RPMI7951 (cell line): Measurements from ENCODE around the gene THBD. TPM values are rescaled to one million over a fixed set of nuclear protein-coding genes. Genes with fewer than 3 reads are reported as not detected.

Experiments
- DNase-seq: peaks from one replicate; pipeline ENCODE4 v3.0.0-alpha.2; 2012; ENCODE audit warnings: low read depth
- total RNA-seq: library from RNA; depleted of rRNA; stranded (reverse); fragments of >200 nt; shearing (Covaris generic); gene quantifications from 2 replicates; pipeline ENCODE4 v1.2.3, GENCODE V29; 2014

Gene THBD
- total RNA-seq, 1 experiment from 2014 or later = 18.0 TPM

DNA sequence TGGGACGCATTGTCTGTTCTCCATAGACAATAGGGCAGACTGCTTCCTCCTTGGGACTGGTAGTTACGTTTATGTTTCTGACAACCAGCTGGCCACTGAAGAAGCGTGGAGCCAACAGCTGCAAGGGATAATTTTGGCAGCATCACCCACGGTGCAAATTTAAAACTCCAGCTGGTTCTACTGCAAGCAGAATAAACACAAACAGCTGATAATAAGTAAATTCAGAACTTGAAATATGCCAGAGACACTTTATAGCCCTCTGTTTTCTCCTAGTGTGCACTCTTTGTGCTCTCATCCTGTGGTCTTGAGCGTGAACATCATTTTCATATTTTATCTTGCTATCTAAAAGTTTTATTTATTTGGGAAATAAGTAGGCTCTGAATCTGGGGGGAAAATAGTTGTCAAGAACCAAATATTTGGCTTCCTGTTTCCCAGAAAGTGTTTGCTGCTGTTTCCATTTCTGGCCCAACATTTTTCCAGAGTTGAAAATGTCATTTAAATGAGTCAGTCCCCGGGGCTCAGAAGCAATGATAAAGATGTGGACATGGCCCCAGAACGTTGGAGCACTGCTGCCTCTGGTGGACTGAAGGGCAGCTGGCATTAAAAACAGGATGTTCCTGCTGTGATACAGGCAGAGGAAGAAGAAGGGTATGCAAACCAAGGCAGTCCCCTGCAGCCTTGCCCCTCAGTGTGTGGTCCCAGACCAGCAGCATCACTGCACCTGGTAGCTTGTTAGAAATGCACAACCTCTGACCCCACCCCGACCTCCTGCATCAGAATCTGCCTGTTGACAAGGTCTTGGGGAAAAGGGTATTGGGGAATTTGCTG lies 12.5 kb upstream of the THBD start:
- peak; percentile 88 for DNase-seq

GRCh38 chr20:23061262-23061661 lies 11.8 kb upstream of the THBD start:
- no peak for DNase-seq

GRCh38 chr20:23060629-23061028 lies 11.2 kb upstream of the THBD start:
- DNase-seq = peak; percentile 79

GRCh38 chr20:23059846-23060245 lies 10.4 kb upstream of the THBD start:
- DNase-seq = peak; percentile 32

GRCh38 chr20:23059001-23059400 lies 9.5 kb upstream of the THBD start:
- no peak for DNase-seq

GRCh38 chr20:23058240-23058639 lies 8.8 kb upstream of the THBD start:
- DNase-seq = no peak

DNA sequence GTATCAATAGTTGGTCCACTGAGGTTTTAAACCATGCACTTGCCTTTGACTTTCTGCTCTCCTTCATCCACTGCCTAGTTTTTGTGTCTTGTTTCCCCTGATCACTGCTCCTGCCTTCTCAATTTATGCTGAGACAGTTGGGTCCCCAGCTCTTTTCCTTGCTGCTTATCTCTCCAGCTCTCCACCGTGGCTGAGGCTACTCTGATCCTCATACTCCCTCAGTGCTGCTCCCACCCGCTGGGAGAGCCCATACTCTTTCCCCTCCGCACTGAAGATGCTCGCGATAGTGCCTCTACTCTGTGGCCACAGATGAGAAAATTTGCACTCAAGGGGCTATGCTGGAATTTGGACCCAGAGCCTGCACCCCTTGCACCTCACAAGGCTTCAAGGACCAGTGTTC lies 3.4 kb upstream of the THBD start:
- no peak for DNase-seq

DNA sequence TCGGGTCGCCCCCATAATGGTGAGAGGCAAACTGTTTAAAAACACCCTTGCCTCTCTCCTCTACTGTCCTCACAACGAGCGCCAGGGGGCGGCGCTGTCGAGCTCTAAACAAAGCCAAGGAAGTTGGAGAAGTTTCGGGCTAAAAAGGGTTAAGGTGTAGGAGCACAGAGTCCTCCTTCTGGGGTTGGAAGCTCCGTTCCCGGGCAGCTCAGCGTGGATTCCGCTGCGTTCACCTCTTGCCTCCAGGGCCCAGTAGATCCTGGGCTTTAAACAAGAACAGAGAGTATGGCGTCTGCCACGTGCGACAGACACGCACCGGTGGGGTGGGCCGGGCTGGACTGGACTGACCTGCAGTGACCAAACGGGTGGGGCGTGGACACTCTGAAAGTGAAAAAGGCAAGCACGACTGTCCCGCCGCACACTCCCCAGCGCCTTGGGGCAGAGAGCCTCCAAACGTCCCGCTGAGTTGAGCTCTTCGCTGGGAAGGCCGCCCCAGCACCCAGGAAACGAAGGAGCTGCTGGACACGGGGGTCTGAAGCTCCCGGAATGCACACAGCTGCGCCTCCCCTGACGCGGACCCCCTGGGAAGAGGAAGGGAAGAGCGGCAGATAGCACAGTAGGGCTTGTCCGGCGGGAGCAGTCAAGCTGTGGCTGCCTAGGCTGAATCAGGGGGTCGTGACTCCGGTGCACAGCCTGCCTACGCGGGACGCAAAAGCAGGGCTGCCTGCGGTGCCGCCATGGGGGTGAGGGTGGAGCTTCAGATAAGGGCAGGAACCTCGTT lies 1.6 kb upstream of the THBD start:
- peak; percentile 90 for DNase-seq

DNA sequence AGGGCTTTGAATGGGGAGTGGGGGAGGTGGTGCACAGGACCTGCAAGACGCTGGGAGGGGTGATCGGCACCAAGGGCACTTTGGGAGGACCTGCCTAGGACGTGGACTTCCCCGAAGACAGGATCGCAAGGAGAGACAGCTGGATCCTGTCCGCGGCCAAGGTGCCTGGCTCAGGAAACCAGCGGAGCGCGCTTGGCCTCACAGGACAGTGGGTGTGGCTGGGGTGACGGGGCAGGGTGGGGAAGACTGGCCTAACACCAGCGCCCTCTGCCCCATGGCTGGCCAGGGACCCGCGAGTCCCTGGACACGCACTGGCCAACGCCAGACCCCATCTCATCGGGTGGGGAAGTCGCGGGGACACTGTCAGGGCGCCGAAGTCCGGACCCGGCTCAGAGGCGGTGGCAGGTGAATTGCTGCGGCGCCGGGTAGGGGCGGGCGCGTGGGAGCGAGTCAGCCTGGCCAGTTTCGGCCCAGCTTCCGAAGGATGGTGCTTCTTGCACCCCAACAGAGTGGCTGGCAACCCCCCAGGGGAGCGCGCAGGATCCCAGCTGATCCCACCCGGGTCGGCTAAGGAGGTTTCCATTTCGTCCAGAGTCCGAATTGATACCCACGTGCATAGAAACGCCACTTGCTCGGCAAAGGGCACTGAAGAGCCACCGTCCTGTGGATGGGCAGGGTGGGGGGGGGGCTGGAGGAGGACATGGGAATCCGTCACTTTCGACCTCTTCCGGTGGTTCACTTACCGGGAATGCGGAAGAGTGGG lies 785 bp upstream of the THBD start:
- DNase-seq = no peak

DNA sequence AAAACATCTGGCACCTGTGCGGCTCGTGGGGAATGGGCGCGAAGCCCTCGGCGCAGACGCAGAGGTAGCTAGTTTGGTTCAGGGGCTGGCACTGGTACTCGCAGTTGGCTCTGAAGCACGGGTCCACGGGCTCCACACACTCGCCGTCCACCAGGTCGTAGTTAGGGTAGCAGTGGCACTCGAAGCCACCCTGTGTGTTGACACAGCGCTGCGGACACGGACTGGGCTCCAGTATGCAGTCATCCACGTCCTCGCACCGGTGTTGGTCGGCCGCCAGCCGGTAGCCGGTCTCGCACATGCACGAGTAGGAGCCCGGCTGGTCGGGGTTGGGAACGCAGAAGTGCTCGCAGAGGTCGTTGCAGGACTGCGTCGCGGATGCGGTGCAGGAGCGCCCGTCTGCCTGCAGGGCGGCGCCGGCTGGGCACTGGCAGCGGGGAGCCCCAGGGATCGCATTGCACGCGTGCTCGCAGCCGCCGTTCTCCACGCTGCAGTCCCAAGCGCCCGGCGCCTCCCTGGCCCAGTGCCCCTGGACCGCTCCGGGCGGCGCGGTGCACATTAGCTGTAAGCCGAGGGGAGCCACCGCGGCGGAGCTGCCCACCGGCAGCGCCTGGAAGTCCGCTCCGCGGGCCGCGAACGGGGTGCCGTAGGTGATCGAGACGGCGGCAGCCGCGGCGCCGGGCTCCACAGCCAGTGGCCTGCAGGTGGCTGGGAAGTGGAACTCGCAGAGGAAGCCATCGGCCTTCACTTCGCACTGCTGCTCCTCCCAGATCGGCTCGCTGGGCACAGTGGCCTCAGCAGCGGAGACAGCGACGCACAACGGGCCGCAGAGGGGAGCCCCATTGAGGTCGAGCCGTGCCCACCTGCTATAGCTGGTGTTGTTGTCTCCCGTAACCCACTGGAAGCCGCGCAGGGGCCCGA lies 930 bp downstream of the THBD start:
- DNase-seq = peak; percentile 58

DNA sequence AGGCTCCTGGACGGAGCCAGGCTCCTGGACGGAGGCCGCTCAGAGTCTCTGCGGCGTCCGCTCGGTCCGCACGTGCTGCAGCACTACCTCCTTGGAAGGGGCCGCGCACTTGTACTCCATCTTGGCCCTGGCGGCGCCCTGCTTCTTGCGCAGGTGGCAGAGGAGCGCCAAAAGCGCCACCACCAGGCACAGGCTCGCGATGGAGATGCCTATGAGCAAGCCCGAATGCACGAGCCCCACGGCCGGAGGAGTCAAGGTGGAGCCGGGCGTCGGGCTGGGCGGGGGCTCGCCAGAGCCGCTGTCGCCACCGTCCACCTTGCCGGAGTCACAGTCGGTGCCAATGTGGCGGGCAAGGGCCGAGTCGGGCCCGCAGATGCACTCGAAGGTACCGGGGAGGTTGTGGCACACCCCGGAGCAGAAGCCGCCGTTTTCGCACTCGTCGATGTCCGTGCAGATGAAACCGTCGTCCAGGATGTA lies 1.7 kb downstream of the THBD start:
- DNase-seq = no peak

DNA sequence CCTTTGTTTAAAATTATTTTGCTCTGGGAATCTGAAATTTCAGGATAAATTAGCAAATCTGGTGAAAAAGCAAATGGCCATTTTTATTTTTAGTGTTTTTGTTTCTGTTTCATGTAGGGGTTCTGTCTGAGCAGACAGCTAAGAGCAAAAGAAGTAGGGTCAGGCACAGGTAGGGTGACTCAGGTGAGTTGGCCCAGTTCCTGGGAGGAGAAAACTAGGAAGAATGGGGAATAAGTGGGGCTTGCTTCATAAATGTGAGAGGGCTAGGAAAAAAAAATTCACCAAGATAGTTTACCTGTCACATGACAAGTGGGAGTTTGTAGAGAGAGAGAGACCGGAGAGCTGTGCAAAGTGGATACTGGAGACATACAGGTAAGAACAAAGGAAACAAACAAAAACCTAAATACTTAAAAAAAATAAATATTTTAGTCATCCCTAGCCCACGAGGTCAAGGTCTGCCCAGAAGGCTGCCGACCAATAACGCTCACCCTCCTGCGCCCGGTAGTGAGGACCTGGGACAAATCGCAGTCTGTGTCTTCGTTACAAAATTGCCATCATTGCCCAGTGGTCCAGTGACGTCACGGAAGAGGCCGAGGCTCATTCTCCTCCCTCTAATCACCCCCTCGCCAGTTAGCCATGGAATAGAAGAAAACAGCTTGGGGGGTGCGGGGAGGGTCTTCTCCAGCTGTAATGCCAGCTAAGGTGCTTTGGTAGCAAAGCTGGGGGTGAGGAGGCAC lies 2.3 kb downstream of the THBD start:
- no peak for DNase-seq

DNA sequence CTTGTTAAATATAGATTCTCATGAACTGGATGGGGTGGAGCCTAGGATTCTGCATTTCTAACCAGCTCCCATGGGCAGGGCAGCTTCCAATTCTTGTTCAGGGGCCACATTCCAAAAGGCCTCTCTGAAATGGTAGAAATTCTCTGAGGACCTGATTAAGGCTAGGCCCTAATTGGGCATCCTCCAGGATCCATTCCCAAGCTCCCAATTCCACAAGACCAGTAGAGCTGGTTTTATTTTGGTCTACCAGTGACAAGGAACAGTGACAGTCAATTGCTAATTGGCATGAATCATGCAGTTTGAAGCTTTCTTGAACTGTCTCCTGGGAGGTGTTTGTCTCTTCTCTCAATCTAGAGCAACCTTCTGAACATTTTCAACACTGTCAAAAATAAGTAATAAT lies 3.0 kb downstream of the THBD start:
- DNase-seq = no peak

DNA sequence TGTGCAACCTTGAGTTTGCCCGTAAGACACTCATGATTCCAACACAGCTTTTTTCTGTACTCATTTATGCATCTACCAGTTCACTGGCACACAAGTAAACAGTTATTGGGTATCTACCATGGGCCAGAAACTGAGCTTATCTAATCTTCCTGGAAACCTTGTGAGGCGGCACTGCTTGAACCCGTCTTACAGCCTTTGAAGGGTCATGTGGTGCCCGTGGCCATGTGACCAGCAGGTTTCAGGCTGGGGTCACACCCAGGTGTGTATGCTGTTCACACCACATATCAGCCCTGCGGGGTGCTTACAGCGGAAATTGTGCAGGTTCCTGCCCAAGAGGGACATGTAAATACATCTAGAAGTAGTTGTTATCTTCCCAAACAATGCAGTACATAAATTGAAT lies 6.1 kb downstream of the THBD start:
- DNase-seq = no peak

DNA sequence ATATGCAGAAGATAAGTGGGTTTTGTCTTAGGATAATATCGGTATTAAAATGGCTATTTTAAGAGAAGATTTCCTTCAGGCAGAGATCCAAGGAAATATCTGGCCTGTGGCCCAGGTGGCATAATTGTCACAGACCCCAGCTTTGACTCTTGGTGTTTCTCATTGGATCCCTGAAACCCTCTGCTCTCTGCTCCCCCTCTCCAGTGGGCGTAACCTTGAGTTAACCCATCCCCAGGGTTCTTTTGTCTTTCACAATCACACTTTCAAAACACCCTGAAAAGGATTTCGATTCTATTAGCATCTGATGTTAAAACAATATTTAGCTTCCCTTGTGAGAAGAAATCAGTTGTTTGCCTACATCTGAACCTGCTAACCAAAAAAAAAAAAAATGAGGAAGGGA lies 7.2 kb downstream of the THBD start:
- no peak for DNase-seq

DNA sequence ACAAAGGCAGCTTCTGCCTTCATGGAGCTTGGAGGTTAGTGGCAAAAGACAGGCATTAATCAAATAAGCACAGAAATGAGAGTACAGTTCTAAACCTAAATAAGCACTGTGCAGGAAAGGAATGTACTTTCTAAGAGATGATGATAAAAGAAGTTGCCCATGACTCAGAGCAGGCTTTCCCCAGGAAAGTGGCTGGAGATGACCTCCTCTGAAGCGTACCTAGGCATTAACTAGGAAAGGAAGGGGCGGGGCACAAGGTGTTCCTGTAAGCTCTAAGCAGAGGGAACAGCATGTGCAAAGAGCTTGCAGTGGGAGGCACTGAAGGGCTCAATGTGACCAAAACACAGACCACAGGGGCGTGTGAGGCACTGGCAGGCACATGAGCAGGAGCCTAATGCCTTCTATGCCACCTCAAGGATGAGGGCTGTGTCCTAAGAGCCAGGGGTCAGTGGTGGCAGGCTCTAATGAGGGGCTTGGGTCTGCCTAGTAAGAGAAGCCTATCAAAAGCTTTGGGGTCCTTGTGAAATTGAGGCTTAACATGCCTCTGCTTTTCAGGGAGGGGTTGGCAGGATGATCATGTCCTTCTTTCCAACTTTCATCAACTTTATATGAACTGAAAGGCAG lies 9.5 kb downstream of the THBD start:
- DNase-seq = no peak

GRCh38 chr20:23039136-23039875 lies 10.2 kb downstream of the THBD start:
- DNase-seq = no peak

GRCh38 chr20:23037017-23037481 lies 12.4 kb downstream of the THBD start:
- peak; percentile 28 for DNase-seq

- no peak for DNase-seq
Observed at GRCh38 chr20:23036371-23036770, 13.1 kb downstream of the THBD start.
